HG03066 (cell line): ENCODE measurements around the gene SH2D1B.

Experiments used
- ATAC-seq: cut with Tn5 transposase; IDR thresholded peaks from one replicate; pipeline ENCODE4 v1.9.1; 2021; ENCODE audit warnings: low read depth; ENCODE audit not compliant: unreplicated experiment

SH2D1B gene

DNA sequence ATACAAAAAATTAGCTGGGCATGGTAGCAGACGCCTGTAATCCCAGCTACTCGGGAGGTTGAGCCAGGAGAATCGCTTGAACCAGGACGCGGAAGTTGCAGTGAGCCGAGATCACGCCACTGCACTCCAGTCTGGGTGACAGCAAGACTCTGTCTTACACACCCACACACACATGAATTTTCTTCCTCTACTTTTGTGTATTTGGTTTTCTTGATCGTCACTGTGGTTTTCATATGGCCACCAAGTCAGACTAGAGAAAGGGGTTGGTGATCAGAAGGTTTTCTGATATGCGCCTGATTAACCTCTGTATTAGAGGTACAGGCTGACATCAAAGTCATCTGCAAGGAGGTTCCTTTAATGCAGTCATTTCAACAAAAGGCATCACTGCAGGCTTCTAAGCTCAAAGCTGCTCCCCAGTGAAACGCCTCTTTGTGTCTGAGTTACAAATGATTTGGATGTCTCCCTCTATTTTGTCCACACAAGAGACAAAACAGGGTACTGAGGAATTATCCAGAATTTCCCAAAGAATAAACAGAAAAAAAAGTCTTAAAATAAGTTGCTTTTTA, 11.1 kb downstream of the SH2D1B start:
- ATAC-seq = no peak

DNA sequence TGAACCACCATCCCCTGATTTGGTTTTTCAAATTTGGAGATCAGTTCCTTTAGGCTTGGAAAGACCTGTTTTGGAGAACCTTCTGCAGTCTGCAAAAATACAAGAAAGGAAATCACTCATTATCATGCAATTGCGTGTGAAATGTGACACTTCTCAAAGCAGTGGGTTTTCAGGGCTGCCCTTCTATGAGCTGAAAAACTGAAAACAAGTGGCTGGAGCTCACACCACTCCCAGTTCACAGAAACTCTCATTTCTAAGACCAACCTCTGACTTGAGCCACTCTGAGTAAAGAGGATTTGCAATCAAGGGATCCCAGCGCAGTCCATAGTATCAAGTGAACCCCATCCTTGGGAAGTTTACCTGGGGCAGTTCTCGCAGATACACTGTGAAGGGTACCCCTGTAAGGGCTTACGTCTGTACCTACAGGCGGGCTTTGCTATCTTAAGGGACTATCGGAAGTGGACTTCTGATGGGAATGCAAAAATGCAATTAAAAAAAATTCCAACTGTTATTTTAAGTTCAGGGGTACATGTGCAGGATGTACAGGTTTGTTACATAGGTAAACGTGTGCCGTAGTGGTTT, 12.8 kb downstream of the SH2D1B start:
- no peak for ATAC-seq

DNA sequence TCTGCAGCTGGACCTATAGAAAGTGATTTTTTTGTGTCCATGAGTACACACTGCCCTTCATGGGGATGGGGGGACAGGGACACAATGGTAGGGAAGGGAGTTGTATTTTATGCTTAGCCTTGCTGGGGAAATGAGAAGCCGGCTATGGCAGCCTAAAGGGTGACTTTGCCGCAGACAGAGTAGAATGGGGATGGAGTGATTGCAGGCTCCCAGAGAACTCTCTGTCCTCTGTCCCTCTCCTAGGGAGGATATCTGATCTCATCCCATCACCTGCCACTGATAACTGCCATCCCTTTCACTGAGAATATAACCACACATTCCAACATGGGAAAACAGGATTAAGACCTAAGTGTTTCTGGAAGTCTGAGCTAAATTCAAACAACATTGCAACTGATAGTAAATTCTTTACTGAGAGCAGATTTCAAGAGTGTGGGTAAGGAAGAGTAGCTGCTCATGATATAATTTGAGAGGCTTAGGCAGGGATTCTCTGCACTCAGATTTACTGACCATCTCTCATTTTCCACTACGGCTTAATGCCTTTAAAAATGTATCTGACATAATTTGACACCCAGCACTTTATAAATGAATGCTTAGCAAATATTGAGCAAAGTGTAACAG, 13.9 kb downstream of the SH2D1B start:
- no peak for ATAC-seq

DNA sequence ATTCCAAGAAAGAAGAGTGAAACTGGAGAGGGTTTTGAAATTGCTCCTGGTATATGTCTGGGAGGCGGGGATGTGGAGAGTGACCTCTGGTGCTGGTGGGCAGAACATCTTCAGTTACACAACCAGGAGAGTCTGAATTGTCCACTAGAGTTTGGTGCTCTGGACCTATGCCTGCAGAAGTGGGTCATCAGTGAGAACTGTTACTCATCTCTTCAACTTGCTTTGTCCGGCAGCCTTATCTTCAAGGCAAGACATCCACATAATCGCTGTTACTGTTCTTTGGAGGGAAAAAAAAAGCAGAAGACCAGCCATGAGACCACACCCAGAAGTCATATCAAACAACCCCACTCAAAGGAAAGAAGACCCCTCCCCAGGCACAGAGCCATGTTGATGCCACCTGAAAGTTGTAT, 14.9 kb downstream of the SH2D1B start:
- ATAC-seq = no peak

DNA sequence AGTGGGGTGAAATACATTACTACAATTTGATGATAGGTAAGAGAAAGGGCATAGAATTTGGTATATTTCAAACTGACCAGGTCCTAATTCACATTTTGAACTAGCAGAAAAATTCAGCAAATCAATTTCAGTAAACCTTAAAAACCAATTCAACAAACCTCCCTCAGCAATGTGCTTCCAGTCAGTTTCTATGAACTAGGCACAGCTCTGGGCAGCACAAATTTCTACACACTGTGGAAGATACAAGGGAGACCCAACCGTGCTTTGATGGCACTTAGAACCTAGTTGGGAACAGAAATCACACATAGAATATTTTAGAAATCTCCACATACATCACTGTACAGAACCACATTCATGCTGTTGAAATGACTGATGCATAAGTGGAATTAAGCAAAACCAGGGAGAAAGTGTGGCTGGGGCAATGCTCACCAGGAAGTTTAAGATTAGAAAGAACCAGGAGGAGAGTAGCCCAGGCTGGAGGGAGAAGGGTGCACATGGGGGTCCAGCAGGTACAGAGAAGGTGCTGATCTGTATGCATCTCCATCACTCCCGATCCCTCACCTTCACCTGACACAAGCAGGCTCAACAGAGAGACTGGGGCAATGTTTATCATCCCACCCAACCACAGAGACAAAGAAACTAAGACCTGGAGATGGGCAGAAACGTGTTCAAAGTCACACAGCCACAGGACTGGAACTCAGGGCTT, 15.6 kb downstream of the SH2D1B start:
- ATAC-seq = no peak

DNA sequence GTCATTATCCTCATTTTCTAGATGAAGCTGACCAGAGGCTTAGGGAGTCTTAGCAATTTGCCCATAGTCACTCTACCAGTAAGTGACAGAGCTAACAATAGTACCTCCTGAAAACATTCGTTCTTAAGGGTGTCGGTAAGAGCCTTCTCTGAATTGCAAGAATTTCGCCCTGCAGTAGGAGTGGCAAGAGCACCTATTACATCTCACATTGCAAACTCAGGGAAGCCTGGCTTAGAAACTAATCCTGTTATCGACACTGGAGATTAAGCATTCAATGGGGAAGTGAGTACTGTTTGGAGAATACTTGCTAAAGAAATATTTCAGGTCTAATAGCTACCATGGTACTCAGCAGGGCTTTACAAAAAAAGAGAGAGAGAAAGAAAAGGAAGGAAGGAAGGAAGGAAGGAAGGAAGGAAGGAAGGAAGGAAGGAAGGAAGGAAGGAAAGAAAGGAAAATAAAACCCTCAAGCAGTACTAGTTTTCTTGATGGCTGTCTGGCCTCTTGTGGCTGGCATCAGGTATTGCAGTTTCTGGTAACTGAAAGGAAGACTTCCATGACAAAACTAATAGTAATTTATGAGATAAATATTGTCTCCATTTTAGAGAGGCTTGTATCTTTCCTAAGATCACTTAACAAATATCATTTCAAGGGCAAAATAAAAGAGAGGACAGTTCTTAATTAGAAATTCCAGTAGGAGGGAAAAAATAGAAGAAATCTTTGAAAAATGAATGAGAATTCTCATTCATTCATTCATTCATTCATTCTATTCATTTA, 20.0 kb downstream of the SH2D1B start:
- ATAC-seq = no peak

DNA sequence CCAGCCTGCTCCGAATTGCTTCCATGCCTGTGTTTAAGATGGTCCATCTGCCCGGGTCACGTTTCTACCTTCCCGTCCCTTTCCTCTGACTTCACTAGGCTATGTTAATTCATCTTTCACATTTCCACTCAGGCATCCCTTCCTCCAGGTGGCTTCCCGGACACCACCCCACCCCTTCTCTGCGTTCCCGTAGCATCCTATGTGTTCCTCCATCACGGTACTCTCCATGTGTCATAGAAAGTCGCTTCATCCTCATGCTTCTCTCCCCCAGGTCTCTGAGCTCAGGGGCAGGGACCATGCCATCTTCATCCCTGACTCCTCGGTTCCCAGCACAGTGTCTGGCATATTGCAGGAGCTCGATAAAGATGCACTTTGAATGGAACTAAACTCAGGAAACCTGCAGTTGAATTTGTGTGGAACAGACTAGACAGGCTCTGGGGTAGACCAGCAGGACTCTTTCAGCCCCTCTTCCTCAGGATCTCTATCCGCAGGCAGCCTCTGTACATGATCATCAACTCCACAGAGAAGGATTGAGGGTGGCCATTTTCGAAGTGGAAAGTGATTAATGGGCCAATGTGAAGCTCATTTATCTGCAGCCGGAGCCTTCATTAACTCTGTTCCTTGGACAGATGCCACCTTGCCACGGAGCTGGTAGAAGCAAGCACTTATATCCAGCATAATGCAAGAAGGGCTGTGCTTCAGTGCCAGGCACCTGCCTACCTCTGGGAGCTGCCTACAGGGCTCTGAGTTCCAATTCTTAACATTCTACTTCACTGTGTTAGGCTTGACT, 21.3 kb downstream of the SH2D1B start:
- no peak for ATAC-seq

DNA sequence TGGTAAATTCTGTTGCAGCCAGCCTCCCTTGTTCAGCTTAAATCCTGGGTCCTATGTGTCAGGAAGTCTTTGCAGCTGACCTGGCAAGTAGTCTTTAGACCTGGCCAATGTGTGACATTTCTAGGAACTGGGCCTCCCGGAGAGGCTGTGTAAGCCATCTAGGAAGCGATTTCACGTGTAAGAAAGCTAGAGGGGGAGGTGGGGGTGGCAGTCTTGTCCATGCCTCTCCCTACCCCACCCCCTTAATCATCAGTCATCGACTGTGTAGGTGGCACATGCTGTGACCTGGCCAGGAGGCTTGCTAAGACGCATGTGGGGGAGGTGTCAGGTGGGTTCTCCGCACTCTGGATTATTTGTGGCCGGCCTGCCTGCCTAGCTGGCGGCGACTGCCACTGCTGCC, 22.0 kb downstream of the SH2D1B start:
- ATAC-seq = no peak

DNA sequence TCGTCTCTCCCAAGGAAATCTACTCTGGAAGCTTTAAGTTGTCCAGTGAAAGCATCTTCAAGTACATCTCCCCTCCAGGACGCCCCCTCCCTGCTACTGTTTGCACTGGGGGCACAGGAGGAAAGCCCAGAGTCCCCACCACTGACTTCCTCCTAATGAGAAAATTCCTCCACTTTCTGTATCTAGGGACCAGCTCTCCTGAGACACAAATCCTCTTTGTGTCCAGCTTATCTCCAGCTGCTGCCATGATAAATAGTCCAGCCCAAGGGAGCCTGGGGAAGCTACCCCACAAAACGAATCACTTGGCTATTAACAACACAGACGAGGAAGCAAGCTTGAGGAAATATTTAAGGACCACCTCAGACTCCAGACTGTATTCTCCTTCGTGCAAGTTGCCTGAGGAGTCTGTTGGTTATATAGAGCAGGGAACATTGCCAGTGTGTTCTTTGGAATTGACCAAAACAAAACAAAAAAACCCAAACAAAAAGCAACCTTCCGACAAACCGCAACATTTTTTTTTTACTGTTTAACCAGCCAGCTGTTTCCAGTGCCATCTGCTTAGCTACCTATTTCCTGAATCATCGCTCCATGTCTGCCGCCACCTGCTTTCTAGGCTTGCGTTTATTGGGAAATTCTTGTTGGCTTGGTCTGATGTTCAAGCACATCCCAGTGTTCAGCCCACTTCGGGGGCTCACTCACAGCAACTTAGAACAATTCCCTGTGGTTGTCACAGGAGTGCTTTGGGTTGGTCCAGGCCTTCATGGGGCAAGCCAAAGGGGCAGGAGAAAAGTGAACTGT, 22.7 kb downstream of the SH2D1B start:
- ATAC-seq = no peak

DNA sequence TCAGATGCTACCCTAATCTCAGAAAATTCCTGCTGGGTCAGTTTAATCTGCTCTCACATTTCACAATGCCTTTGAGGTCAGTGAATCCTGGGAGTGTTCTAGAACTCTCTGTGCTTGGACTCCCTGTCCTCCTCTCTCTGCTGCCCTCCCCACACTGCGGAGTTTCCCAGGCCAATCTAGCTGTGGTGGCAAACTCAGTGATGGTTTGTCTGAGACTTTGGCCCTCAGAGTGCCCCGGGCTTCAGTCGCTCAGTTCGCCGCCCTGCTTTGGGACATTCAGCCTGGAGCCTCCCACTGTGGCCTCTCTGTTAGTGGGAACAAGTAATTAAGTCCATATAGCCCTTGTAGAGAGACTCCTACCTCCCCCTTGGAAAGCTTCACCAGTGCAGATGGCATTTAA, 23.3 kb downstream of the SH2D1B start:
- no peak for ATAC-seq

DNA sequence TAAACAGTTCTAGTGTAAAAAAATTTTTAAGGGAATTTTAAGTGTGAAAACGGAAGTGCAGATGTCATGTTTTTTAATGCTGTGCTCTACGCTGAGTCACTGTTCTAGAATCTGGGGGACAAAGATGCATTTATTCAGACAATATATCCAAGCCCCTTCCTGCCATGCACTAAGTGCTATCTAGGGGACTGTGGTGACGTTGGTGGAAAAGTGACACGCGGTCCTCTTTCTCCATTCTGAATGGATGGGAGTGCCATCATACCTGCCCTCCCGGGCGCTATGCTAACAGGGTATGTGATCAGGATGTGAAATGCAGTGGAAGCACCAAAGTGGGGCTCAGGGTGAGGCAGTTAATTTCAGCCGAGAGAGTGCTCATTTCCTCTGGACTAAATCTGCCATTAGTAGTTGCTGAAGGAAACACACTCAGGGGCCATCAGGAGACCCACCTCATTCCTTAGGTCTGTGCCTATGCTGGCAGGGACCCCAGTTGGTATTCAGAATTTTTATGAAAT, 23.8 kb downstream of the SH2D1B start:
- no peak for ATAC-seq

DNA sequence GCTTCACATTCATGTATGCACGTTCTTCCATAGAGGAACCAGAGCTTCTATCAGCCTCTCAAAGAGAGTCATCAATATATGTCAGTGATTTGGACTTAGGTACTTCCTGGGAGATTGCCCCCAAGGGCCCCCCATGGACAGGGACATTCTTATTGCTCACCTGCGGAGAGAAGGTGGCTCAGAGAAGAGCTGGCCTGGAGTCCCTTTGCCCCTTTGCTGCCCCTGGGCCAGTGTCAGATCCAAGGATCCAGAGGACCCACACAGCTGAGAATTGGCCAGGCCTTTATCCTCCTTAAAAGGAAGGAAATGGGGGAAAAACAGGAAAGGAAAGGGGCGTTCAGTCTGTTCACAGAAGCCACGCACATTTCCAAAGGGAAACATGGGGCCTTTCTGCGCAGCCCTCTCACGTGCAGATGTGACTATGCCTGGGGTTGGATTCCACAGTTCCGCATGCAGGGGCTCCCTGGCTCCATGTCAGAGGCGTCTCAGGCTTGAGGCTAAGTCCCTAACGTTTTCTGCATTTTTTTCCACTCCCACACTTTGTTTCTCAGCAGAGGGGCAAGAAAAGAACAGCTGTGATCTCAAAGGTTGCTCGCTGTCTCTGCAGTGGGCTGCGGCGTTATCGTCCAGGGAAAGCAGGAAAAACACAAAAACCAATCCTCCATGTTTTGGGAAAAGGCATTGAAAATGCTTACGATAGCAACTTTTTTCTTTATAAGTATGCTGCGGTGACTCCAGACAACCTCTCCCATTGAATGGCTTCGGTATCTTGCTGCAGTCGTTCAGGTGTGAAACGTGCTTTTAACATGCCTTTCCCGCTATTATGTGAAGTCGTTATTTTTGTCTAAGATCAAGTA, 24.5 kb downstream of the SH2D1B start:
- no peak for ATAC-seq

DNA sequence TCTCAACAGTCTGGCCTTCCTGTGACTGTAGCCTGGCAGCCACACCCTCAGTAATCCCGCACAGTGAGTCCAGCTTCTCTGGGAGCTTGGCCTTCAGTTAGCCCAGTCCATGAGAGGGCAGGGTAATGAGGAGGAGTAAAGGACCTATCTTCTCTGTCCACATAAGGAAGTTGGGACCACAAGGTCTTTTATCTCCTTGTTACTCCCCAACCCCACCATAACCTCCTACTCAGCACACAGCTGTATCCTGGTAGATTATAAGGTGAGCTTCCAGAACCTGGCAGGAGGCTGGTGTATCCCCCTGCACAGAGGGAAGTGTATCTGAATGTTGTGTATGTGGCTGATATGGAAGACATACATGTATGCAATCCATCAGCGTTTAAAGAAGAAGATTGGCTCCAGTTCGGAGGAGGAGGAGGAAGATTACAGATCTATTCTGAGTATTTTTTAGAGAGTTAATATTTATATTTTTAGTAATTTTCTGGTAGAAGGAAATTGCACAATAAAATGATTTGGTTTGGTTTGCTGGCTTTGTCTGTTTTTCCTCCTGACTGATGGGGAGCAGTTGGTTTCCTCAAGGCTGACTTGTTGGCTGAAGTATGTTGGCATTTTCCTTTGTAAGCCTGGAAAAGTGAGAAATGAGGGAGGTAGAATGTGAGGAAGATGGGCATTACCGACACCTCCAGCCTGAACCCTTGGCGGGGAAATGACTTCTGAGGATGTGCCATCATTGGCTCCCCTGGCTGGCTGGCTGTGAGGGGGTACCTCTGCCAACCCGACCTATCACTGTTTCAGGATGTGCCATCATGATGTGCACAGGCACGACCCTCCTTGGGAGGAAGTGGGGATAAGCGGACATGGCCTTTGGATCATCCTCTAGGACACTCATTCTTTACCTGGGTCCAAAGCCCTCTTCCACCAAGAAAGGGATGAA, 25.4 kb downstream of the SH2D1B start:
- no peak for ATAC-seq

DNA sequence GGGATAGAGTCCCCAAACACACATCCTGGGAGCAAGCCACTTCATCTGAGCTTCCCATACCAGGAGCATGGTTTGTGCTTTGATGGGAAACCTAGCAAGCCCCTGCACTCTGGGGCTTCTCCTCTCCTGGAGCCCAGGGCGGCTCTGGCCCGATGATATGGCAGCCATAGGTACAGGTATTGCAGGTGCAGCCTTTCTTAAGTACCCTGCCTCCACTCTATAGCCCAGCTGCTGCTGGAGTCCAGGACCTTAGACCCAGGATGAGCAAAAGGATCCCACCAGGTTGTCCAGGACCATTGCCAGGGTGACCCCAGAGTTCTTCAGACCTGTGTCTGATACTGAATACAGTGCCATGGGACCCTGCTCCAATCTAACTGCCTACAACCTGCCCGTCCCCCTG, 26.2 kb downstream of the SH2D1B start:
- no peak for ATAC-seq

DNA sequence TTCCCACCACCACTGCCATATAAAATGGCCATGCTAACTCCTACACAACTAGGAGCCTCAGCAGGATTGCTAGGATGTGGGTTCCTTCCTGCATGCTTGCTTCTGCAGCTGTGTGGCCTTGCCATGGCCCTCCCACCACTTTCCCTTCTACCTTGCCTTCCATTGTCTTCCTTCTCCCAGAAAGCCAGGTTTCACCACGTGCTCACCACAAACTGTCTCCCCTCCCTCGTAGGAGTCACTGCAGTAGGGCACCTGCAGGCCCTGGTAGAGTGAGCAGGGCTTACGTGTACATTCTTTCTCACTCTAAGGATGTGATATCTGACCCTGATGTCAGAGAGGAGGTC, 26.7 kb downstream of the SH2D1B start:
- ATAC-seq = no peak

DNA sequence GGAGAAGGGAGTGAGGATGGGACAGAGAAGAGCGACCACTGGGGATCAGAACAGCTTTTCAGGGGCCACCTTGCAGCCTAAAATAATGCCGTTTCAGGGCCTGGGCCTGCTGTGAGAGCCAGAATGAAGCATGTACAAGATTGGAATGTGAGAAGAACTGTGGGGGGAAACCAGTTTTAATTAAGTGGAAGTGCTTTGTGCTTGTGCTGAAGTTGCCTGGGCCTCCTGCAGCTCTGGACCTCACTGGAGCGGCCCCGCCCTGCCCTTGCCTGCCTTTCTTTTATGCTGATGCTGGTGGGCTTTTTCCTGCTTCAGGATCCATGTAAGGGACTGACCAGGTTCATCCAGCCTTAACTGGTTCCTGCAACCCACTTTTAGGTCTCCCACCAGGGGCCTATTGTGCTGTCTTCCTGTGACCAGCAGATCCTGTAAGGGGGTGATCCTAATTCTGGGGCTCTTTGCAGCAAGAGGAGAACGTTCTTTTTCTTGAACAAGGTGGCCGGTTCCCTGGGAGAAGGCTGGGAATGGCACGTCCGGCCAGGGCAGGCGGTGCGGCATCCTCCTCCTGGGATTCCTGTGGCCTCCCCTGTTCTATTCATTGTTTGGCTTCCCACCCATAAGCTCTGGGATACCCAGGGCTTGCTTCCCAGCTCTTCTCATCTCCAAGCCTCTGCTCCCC, 27.2 kb downstream of the SH2D1B start:
- no peak for ATAC-seq

DNA sequence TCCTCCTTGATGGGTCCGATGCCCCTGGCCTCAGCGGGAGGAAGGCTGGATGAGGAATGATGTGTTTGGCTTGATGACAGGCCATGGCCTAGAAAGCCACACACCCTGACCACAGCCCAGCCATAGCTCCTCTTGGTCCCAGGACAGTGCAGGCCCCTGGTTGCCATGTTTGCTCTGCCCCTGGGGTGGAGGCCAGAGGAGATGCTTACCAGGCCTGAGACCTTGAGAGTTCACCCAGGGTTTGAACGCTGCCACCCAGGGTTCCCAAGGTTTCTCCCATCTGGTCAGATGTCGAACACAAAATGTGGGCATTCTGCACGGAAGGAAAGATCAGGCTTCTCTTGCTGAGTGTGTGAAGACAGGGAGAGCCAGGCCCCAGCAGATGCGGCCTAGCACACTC, 27.8 kb downstream of the SH2D1B start:
- ATAC-seq = no peak
